BLaER1 treated with 17β-estradiol and CSF1 and Interleukin-3, amounts not matched to agents 10 nM and 100 nM (cell line): Measurements from ENCODE around the gene CALHM2.

ENCODE experiments used
- H3K27ac ChIP-seq, 11 experiments: shearing (Covaris generic); formaldehyde crosslinking; 2 replicates each; pipeline ENCODE4 v1.8.1; 2022
- H3K27me3 ChIP-seq, 11 experiments: shearing (Covaris generic); formaldehyde crosslinking; 2 replicates each; pipeline ENCODE4 v1.8.1; 2022
- H3K36me3 ChIP-seq, 11 experiments: shearing (Covaris generic); formaldehyde crosslinking; 2 replicates each; pipeline ENCODE4 v1.8.1; 2022
- H3K4me1 ChIP-seq, 10 experiments: shearing (Covaris generic); formaldehyde crosslinking; 2 replicates each; pipeline ENCODE4 v1.8.1; 2022
- H3K4me2 ChIP-seq, 11 experiments: shearing (Covaris generic); formaldehyde crosslinking; 2 replicates each; pipeline ENCODE4 v1.8.1; 2022
- H3K4me3 ChIP-seq, 10 experiments: shearing (Covaris generic); formaldehyde crosslinking; 2 replicates each; pipeline ENCODE4 v1.8.1; 2022
- H3K9ac ChIP-seq, 11 experiments: shearing (Covaris generic); formaldehyde crosslinking; 2 replicates each; pipeline ENCODE4 v1.8.1; 2022
- H3K9me3 ChIP-seq, 11 experiments: shearing (Covaris generic); formaldehyde crosslinking; replicated peaks in 1 of 11; 2 replicates each; pipeline ENCODE4 v1.8.1; 2022
- H4K20me1 ChIP-seq, 11 experiments: shearing (Covaris generic); formaldehyde crosslinking; 2 replicates each; pipeline ENCODE4 v1.8.1; 2022
- Cebpa-rat ChIP-seq, 11 experiments: shearing (Covaris generic); IDR thresholded peaks; 2 replicates each; pipeline ENCODE4 v1.8.1; 2022

CALHM2 gene, protein sequence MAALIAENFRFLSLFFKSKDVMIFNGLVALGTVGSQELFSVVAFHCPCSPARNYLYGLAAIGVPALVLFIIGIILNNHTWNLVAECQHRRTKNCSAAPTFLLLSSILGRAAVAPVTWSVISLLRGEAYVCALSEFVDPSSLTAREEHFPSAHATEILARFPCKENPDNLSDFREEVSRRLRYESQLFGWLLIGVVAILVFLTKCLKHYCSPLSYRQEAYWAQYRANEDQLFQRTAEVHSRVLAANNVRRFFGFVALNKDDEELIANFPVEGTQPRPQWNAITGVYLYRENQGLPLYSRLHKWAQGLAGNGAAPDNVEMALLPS

DNA sequence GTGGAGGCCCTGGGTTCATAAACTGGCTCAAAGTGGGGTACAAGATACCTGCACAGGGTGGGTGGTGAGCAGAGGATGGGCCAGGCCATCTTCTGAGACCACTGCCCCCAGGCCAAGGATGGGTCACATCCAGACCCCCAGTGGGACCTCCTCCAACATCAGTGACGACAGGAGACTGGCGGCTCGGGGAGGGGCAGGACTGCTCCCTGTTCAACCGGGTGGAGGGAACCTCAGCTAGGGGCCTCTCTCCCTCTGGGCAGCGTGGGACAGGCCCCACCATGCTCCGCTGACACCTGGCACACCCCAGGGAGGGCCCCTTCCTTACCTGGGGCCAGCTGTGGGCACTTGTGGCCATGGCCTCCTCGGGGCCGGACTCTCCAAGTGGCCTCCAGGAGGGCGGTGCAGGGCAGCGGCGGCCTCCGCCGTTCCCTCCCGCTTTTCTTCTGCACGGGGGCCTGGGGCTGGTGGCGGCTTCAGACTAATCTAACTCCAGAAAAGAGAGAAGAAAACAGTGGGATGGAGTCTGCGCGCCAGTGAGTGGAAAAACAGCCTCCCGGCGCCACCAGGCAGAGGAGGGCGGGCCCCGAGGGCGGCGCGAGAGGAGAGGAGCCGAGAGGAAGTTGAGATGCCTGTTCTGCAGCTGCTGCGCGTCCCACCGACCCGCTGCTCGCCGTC is at the start of gene CALHM2:
Gene CALHM2 (minus strand): TSS at position 540 of the 675 bp plus-strand sequence. CDS start 2,429 bp downstream, outside the sequence.
- Histone ChIP-seq H3K9ac (peak within 1 kb of the TSS; percentile 79 to 88 (median 83)), H3K4me2 (peak within 1 kb of the TSS; percentile 93 to 100 (median 97)), H3K27ac (peak within 1 kb of the TSS; percentile 51 to 84 (median 76); a peak in 21 of 22 replicates), H3K27me3 (no peaks in the 10 kb centered on the region), H3K4me1 (peaks cover 56 to 73% (median 64%) of the 10 kb centered on the region in 10 experiments), H3K9me3 (no peaks in the 10 kb centered on the region), H4K20me1 (peaks cover 3 to 39% (median 35%) of the 10 kb centered on the region in 11 experiments; a peak in 21 of 22 replicates), H3K4me3 (peak within 1 kb of the TSS; percentile 73 to 94 (median 82)), H3K36me3 (peaks cover 27 to 39% (median 31%) of the 10 kb centered on the region in 11 experiments)
- TF ChIP-seq Cebpa-rat (IDR thresholded peaks at IDR 0.05), result no peak

DNA sequence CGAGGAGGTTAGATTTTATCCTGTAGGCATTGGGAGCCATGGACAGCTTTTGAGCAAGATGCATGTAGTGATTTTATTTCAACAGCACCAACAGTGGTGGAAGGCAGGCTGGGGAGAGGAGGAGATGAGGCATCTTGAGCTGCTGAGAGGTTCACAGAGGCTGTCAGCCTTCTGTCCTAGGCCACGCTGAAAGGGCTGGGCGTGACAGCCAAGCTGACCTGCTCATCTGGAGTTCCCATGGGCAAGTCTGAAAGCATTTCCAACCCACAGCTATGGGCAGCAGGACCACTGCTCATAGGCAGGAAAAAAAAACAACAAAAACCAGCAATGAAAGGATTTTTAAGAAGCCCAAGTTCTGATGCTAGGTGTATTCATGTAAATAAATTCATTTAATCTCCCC is 49.0 kb upstream of the CALHM2 start:
- Histone ChIP-seq H4K20me1 (no peaks in the 10 kb centered on the region; a peak in 1 of 22 replicates), H3K36me3 (no peaks in the 10 kb centered on the region), H3K27me3 (peaks cover 8 to 22% (median 16%) of the 10 kb centered on the region in 11 experiments), H3K9ac (no peak overlapping the region), H3K4me2 (peak overlapping the region in 3 of 11 experiments; percentile 38 to 79 (median 73); a peak in 5 of 22 replicates), H3K27ac (no peak overlapping the region), H3K9me3 (no peaks in the 10 kb centered on the region), H3K4me3 (no peak overlapping the region), H3K4me1 (peaks cover 13 to 53% (median 21%) of the 10 kb centered on the region in 10 experiments)
- TF ChIP-seq Cebpa-rat (IDR thresholded peaks at IDR 0.05), result no peak

DNA sequence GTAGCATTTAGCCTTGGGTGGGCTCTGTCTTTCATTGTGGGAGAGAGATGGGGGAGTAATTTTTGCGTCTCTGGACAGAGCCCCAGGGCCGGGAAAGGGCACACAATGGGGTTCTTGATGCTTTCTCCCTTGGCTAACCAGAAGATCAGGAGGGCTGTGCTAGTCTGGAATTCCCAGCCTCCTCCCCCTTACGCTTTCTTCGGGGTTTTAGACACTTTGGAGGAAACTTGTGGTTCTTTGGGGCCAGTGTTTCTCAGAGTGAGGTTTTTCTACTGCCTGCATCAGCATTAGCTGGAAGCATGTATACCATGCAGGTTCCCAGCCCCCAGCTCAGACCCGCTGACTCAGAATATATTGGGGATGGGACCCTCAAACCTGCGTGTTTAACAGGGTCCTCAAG is 48.3 kb upstream of the CALHM2 start:
- H3K4me2 ChIP-seq, result peak overlapping the region in 3 of 11 experiments; percentile 38 to 79 (median 73); a peak in 6 of 22 replicates

DNA sequence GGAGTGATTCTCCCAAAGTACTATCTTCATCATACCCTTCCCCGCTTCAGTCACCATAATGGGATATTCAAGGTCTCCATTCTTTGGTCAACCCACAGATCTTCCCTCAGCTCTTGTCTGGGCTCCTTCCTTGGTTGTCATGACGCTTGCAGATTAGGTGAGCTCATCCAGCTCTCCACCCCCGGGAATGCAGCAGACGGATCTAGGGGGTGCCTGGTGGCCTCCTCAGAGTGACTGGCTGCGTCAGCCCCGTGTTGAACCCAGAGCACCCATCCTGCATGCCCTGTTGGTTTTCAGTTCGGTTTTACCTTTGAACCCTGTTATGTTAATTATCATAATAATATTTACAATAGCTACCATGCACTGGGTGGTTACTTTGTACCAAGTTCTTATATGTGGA is 47.7 kb upstream of the CALHM2 start:
- peaks cover 0 to 3% (median 0%) of the 10 kb centered on the region in 11 experiments; a peak in 3 of 22 replicates for H4K20me1 ChIP-seq
- H3K36me3 ChIP-seq, result no peaks in the 10 kb centered on the region
- peak overlapping the region in 3 of 11 experiments; percentile 38 to 79 (median 73); a peak in 5 of 22 replicates for H3K4me2 ChIP-seq
- no peak for TF ChIP-seq Cebpa-rat (IDR thresholded peaks at IDR 0.05)
- peaks cover 10 to 49% (median 19%) of the 10 kb centered on the region in 10 experiments for H3K4me1 ChIP-seq
- no peak overlapping the region for H3K27ac ChIP-seq
- no peaks in the 10 kb centered on the region for H3K9me3 ChIP-seq
- peaks cover 21 to 35% (median 29%) of the 10 kb centered on the region in 11 experiments for H3K27me3 ChIP-seq
- no peak overlapping the region for H3K4me3 ChIP-seq
- no peak overlapping the region for H3K9ac ChIP-seq

More for the DNA sequence above, 48.3 kb upstream of the CALHM2 start:
- Histone ChIP-seq H3K4me3 (no peak overlapping the region), H3K36me3 (no peaks in the 10 kb centered on the region), H4K20me1 (no peaks in the 10 kb centered on the region; a peak in 1 of 22 replicates), H3K9me3 (no peaks in the 10 kb centered on the region), H3K27ac (no peak overlapping the region), H3K4me1 (peaks cover 13 to 53% (median 21%) of the 10 kb centered on the region in 10 experiments), H3K27me3 (peaks cover 15 to 29% (median 23%) of the 10 kb centered on the region in 11 experiments), H3K9ac (0 out of 22 replicates have a peak overlapping the region, but pooled peaks of 2 of the 11 experiments have one; percentile 17 to 29)
- no peak for TF ChIP-seq Cebpa-rat (IDR thresholded peaks at IDR 0.05)

DNA sequence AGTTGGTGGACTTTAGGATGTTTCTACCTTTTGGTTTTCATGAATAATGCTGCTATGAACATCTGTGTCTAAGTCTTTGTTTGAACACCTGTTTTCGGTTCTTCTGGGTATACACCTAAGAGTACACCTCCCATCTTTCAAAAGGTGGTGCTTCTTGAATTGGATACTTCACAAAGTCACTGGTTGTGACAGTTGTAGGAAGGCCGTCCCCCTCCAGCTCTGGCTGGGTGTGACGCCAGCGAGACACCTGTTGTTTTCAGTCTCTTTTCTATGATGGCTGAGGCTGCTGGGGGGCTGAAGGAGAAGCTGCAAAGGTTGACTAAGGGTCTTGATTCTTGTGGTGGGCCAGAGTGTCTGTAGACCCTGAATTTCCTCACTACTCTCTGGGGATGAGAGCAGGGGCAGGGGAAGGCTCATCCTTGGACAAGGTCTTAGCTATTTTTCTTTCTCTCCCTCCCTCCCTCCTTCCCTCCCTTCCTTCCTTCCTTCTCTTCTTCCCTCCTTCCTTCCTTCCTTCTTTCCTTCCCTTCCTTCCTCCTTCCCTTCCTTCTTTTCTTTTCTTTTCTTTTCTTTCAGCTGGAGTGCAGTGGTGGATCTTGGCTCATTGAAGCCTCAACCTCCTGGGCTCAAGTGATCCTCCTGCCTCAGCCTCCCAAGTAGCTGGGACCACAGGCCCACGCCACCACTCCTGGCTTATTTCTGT is 46.9 kb upstream of the CALHM2 start:
- H3K9me3 ChIP-seq, result no peaks in the 10 kb centered on the region
- no peak for TF ChIP-seq Cebpa-rat (IDR thresholded peaks at IDR 0.05)
- H3K4me2 ChIP-seq, result peak overlapping the region in 2 of 11 experiments; percentile 19 to 27; a peak in 1 of 22 replicates
- no peak overlapping the region for H3K9ac ChIP-seq
- H4K20me1 ChIP-seq, result peaks cover 0 to 11% (median 0%) of the 10 kb centered on the region in 11 experiments; a peak in 6 of 22 replicates
- H3K36me3 ChIP-seq, result no peaks in the 10 kb centered on the region
- H3K27ac ChIP-seq, result no peak overlapping the region
- no peak overlapping the region for H3K4me3 ChIP-seq
- peaks cover 7 to 46% (median 17%) of the 10 kb centered on the region in 10 experiments for H3K4me1 ChIP-seq
- H3K27me3 ChIP-seq, result peaks cover 29 to 43% (median 37%) of the 10 kb centered on the region in 11 experiments

DNA sequence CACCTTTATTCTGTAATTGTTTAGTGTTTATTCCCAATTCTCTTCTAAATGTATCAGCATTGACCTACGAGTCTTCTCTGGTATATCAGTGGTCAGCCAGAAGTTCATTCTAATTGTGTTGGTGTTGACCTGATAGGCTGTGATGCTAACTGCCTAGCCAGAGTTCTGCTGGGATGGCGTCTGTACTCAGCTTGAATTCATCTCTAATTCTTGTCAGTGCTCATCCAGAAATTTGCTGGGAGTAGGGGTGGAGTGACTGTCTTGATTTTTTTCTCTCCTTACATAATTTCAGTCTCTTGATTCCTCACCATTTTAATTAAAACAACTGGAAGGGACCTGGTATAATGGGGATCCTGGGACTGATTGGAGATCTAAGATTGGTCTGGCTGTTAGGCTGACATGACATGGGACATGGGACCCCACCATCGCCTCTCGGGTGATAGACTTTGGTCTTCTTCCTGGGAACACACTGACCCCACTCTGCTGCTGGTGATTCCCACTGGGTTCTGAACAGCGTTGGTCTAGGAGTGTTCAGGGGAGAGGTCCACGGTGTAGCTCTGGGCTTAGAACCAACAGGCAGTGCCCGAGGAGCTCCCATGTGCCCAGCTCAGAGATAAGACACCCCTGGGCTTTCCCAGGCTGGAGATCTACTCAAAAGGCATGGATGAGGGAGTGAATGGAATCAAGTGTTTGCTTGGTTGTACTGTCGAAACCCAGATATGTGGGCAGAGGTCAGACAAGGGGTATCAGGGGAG is 45.2 kb upstream of the CALHM2 start:
- no peak for TF ChIP-seq Cebpa-rat (IDR thresholded peaks at IDR 0.05)

DNA sequence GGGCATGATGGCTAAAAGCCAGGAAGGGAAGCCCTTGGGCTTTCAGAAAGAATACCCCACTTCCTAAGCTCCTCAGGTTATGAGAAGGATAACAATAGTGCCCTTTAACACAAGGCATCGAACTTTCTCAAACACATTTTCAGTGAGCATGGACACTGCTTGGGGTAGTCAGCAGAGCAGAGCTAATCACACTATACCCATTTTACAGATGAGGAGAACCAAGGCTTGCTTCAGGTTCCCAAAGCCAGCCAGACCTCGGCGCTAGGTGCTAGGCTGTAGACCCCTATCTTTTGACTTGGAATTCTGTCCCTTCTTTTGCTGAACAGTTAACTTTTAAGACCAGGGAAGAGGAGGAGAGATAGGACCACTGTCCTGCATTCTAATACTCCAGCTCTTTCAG is 43.2 kb upstream of the CALHM2 start:
- no peak overlapping the region for H3K27ac ChIP-seq
- H3K4me3 ChIP-seq, result no peak overlapping the region
- H3K4me2 ChIP-seq, result no peak overlapping the region
- peaks cover 54 to 74% (median 66%) of the 10 kb centered on the region in 11 experiments for H3K27me3 ChIP-seq
- H3K36me3 ChIP-seq, result no peaks in the 10 kb centered on the region
- no peak overlapping the region for H3K9ac ChIP-seq
- no peaks in the 10 kb centered on the region for H3K9me3 ChIP-seq
- H3K4me1 ChIP-seq, result peaks cover 18 to 28% (median 23%) of the 10 kb centered on the region in 10 experiments
- H4K20me1 ChIP-seq, result peaks cover 0 to 23% (median 6%) of the 10 kb centered on the region in 11 experiments; a peak in 6 of 22 replicates
- no peak for TF ChIP-seq Cebpa-rat (IDR thresholded peaks at IDR 0.05)

More for the DNA sequence above, 45.2 kb upstream of the CALHM2 start:
- Histone ChIP-seq H3K9me3 (no peaks in the 10 kb centered on the region), H3K27me3 (peaks cover 47 to 60% (median 54%) of the 10 kb centered on the region in 11 experiments), H3K9ac (no peak overlapping the region), H3K4me1 (peaks cover 13 to 36% (median 16%) of the 10 kb centered on the region in 10 experiments), H3K27ac (no peak overlapping the region), H3K4me3 (no peak overlapping the region), H3K4me2 (no peak overlapping the region), H4K20me1 (peaks cover 0 to 18% (median 6%) of the 10 kb centered on the region in 11 experiments; a peak in 6 of 22 replicates), H3K36me3 (no peaks in the 10 kb centered on the region)
